ENCODE results near the gene SF3B4. TPM values are rescaled to one million over a fixed set of nuclear protein-coding genes. Genes with fewer than 3 reads are reported as not detected.

The SF3B4 gene
- total RNA-seq, 1 donor from 2014 or later, result 68.1 TPM

- H3K4me1 Mint-ChIP-seq (ENCODE audit: unreplicated experiment), result peaks cover 31% of the 10 kb centered on the region
- no peak for TF ChIP-seq CTCF (IDR thresholded peaks at IDR 0.05)
- peaks cover 42% of the 10 kb centered on the region for H3K36me3 Mint-ChIP-seq (ENCODE audit: unreplicated experiment)
Observed at GRCh38 chr1:149926296-149926695, 1.3 kb downstream of the SF3B4 start.

GRCh38 chr1:149925751-149926150 lies 1.9 kb downstream of the SF3B4 start:
- Mint-ChIP-seq H3K36me3 (ENCODE audit: unreplicated experiment) (peaks cover 41% of the 10 kb centered on the region), H3K9me3 (ENCODE audit: unreplicated experiment) (no peaks in the 10 kb centered on the region)

More at GRCh38 chr1:149926296-149926695, 1.3 kb downstream of the SF3B4 start:
- no peaks in the 10 kb centered on the region for H3K9me3 Mint-ChIP-seq (ENCODE audit: unreplicated experiment)
- DNase-seq (ENCODE audit: extremely low spot score, unreplicated experiment), result no peak
- H3K4me3 Mint-ChIP-seq (ENCODE audit: unreplicated experiment), result peak overlapping the region; percentile 95
- no peaks in the 10 kb centered on the region for H3K27me3 Mint-ChIP-seq (ENCODE audit: unreplicated experiment)
- no peak overlapping the region for H3K27ac Mint-ChIP-seq (ENCODE audit: unreplicated experiment)

GRCh38 chr1:149925345-149925744 lies 2.3 kb downstream of the SF3B4 start:
- no peak for TF ChIP-seq CTCF (IDR thresholded peaks at IDR 0.05)
- peaks cover 38% of the 10 kb centered on the region for H3K36me3 Mint-ChIP-seq (ENCODE audit: unreplicated experiment)
- H3K9me3 Mint-ChIP-seq (ENCODE audit: unreplicated experiment), result no peaks in the 10 kb centered on the region
- DNase-seq (ENCODE audit: extremely low spot score, unreplicated experiment), result no peak
- H3K27me3 Mint-ChIP-seq (ENCODE audit: unreplicated experiment), result no peaks in the 10 kb centered on the region
- peak overlapping the region; percentile 55 for H3K4me3 Mint-ChIP-seq (ENCODE audit: unreplicated experiment)
- no peak overlapping the region for H3K27ac Mint-ChIP-seq (ENCODE audit: unreplicated experiment)
- H3K4me1 Mint-ChIP-seq (ENCODE audit: unreplicated experiment), result peaks cover 30% of the 10 kb centered on the region

More at GRCh38 chr1:149925751-149926150, 1.9 kb downstream of the SF3B4 start:
- peaks cover 30% of the 10 kb centered on the region for H3K4me1 Mint-ChIP-seq (ENCODE audit: unreplicated experiment)
- no peak overlapping the region for H3K27ac Mint-ChIP-seq (ENCODE audit: unreplicated experiment)
- peak overlapping the region; percentile 95 for H3K4me3 Mint-ChIP-seq (ENCODE audit: unreplicated experiment)
- no peak for TF ChIP-seq CTCF (IDR thresholded peaks at IDR 0.05)
- no peak for DNase-seq (ENCODE audit: extremely low spot score, unreplicated experiment)
- no peaks in the 10 kb centered on the region for H3K27me3 Mint-ChIP-seq (ENCODE audit: unreplicated experiment)

- H3K4me3 Mint-ChIP-seq (ENCODE audit: unreplicated experiment), result no peak overlapping the region
- no peak for DNase-seq (ENCODE audit: extremely low spot score, unreplicated experiment)
- H3K4me1 Mint-ChIP-seq (ENCODE audit: unreplicated experiment), result peaks cover 28% of the 10 kb centered on the region
- no peak overlapping the region for H3K27ac Mint-ChIP-seq (ENCODE audit: unreplicated experiment)
- peaks cover 38% of the 10 kb centered on the region for H3K36me3 Mint-ChIP-seq (ENCODE audit: unreplicated experiment)
- no peaks in the 10 kb centered on the region for H3K27me3 Mint-ChIP-seq (ENCODE audit: unreplicated experiment)
- no peaks in the 10 kb centered on the region for H3K9me3 Mint-ChIP-seq (ENCODE audit: unreplicated experiment)
- no peak for TF ChIP-seq CTCF (IDR thresholded peaks at IDR 0.05)
Observed at GRCh38 chr1:149923626-149924025, 4.0 kb downstream of the SF3B4 start.

- no peaks in the 10 kb centered on the region for H3K9me3 Mint-ChIP-seq (ENCODE audit: unreplicated experiment)
- H3K36me3 Mint-ChIP-seq (ENCODE audit: unreplicated experiment), result peaks cover 12% of the 10 kb centered on the region
- H3K27me3 Mint-ChIP-seq (ENCODE audit: unreplicated experiment), result no peaks in the 10 kb centered on the region
- peak within 1 kb of the TSS; percentile 85 for H3K4me3 Mint-ChIP-seq (ENCODE audit: unreplicated experiment)
- peak within 1 kb of the TSS; percentile 41 for H3K27ac Mint-ChIP-seq (ENCODE audit: unreplicated experiment)
- no peak for DNase-seq (ENCODE audit: extremely low spot score, unreplicated experiment)
- TF ChIP-seq CTCF (IDR thresholded peaks at IDR 0.05), result no peak
- peaks cover 18% of the 10 kb centered on the region for H3K4me1 Mint-ChIP-seq (ENCODE audit: unreplicated experiment)
Observed at GRCh38 chr1:149917571-149918144, 9.9 kb downstream of the SF3B4 start, which contains the start of gene SV2A. SV2A (minus strand) TSS chr1:149917844; CDS start chr1:149913840, 4,004 bp downstream.

All from osteocyte (in vitro differentiated cells).